22Rv1 (cell line): ENCODE results near the gene WASHC4.

Source experiments
- ZFX ChIP-seq: fragments of 450-650 bp; IDR thresholded peaks from 2 replicates; pipeline ENCODE4 v1.6.1; 2017; ENCODE audit warnings: antibody characterized with exemption, borderline replicate concordance
- TF ChIP-seq, protein P1 (sequence below): fragments of 450-650 bp; IDR thresholded peaks from 2 replicates; pipeline ENCODE4 v1.5.1; 2017; ENCODE audit warnings: mild to moderate bottlenecking

DNA sequence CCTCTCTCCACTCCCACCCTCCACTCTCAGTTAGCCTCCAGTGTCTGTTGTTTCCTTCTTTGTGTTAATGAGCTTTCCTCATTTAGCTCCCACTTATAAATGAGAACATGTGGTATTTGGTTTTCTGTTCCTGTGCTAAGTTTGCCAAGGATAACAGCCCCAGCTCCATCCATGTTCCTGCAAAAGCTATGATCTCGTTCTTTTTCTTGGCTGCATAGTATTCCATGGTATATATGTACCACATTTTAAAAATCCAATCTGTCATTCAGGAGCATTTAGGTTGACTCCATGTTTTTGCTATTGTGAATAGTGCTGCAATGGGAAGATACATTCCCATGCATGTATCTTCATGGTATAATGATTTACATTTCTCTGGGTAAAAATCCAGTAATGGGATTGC lies 2.8 kb upstream of the WASHC4 start:
- TF ChIP-seq, protein P1, sequence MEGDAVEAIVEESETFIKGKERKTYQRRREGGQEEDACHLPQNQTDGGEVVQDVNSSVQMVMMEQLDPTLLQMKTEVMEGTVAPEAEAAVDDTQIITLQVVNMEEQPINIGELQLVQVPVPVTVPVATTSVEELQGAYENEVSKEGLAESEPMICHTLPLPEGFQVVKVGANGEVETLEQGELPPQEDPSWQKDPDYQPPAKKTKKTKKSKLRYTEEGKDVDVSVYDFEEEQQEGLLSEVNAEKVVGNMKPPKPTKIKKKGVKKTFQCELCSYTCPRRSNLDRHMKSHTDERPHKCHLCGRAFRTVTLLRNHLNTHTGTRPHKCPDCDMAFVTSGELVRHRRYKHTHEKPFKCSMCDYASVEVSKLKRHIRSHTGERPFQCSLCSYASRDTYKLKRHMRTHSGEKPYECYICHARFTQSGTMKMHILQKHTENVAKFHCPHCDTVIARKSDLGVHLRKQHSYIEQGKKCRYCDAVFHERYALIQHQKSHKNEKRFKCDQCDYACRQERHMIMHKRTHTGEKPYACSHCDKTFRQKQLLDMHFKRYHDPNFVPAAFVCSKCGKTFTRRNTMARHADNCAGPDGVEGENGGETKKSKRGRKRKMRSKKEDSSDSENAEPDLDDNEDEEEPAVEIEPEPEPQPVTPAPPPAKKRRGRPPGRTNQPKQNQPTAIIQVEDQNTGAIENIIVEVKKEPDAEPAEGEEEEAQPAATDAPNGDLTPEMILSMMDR = no peak
- no peak for TF ChIP-seq ZFX
